Hepatocyte (in vitro differentiated cells): Measurements from ENCODE around the gene POU3F3. TPM values are rescaled to one million over a fixed set of nuclear protein-coding genes. Genes with fewer than 3 reads are reported as not detected.

Experiments used
- DNase-seq: peaks from one replicate; pipeline ENCODE4 v3.0.0-alpha.2; 2016; ENCODE audit warnings: low spot score
- H2AFZ ChIP-seq: fragments of 200-600 bp; sonication (generic); 2 replicates; pipeline ENCODE4 v1.6.0; 2016; ENCODE audit warnings: antibody characterized with exemption, mild to moderate bottlenecking
- H3K27ac ChIP-seq: fragments of 200-600 bp; sonication (generic); 2 replicates; pipeline ENCODE4 v1.5.1; 2016; ENCODE audit warnings: mild to moderate bottlenecking
- H3K27me3 ChIP-seq: fragments of 200-600 bp; sonication (generic); 2 replicates; pipeline ENCODE4 v1.6.1; 2016
- H3K36me3 ChIP-seq: fragments of 200-600 bp; sonication (generic); replicated peaks from 2 replicates; pipeline ENCODE4 v1.5.1; 2016; ENCODE audit warnings: low read depth; ENCODE audit not compliant: insufficient read depth
- H3K4me1 ChIP-seq: fragments of 200-600 bp; sonication (generic); 2 replicates; pipeline ENCODE4 v1.5.1; 2016; ENCODE audit warnings: mild to moderate bottlenecking, moderate library complexity; ENCODE audit not compliant: insufficient read depth
- H3K4me2 ChIP-seq: fragments of 200-600 bp; sonication (generic); 2 replicates; pipeline ENCODE4 v1.6.0; 2016
- H3K4me3 ChIP-seq: fragments of 200-600 bp; sonication (generic); 2 replicates; pipeline ENCODE4 v1.5.1; 2016; ENCODE audit warnings: mild to moderate bottlenecking
- H3K79me2 ChIP-seq: fragments of 200-600 bp; sonication (generic); 2 replicates; pipeline ENCODE4 v1.6.0; 2017; ENCODE audit warnings: mild to moderate bottlenecking
- H3K9me2 ChIP-seq: fragments of 200-600 bp; sonication (generic); replicated peaks from 2 replicates; pipeline ENCODE4 v1.6.0; 2017; ENCODE audit warnings: mild to moderate bottlenecking; ENCODE audit not compliant: insufficient read depth
- H3K9me3 ChIP-seq: fragments of 200-600 bp; sonication (generic); 2 replicates; pipeline ENCODE4 v1.5.1; 2016; ENCODE audit warnings: low read depth, mild to moderate bottlenecking
- H4K20me1 ChIP-seq: fragments of 200-600 bp; sonication (generic); 2 replicates; pipeline ENCODE4 v1.6.0; 2016; ENCODE audit warnings: mild to moderate bottlenecking; ENCODE audit not compliant: insufficient read depth, poor library complexity, severe bottlenecking
- CTCF ChIP-seq: fragments of 200-600 bp; sonication (generic); IDR thresholded peaks from 2 replicates; pipeline ENCODE4 v1.5.1; 2016; ENCODE audit warnings: antibody characterized with exemption, mild to moderate bottlenecking; ENCODE audit not compliant: poor library complexity
- EZH2 ChIP-seq: fragments of 200-600 bp; sonication (generic); IDR thresholded peaks from 2 replicates; pipeline ENCODE4 v1.6.1; 2016; ENCODE audit warnings: antibody characterized with exemption, mild to moderate bottlenecking, borderline replicate concordance
- EZH2phosphoT487 ChIP-seq: fragments of 200-600 bp; sonication (generic); IDR thresholded peaks from one replicate; pipeline ENCODE4 v1.6.1; 2018; ENCODE audit warnings: antibody characterized with exemption, mild to moderate bottlenecking, low read depth, moderate library complexity; ENCODE audit not compliant: unreplicated experiment, severe bottlenecking
- WGBS: methylation state at CpG from one replicate; pipeline ENCODE4 v1.1.6; 2016; ENCODE audit warnings: low lambda C conversion rate; ENCODE audit errors: missing lambda C conversion rate; 5-methylcytosine and 5-hydroxymethylcytosine counted together
- polyA plus RNA-seq: library from polyadenylated mRNA; unstranded; fragments of >200 nt; fragmentation: Nextera tagmentation; extraction: Ambion mirVana; gene quantifications from 2 replicates; pipeline ENCODE4 v1.2.1, GENCODE V29; 2016
- total RNA-seq: library from RNA; depleted of rRNA; stranded (reverse); fragments of >200 nt; gene quantifications from 2 replicates; pipeline ENCODE4 v1.2.3, GENCODE V29; 2014

The POU3F3 gene
- total and polyA plus RNA-seq, 2 experiments from 2014 or later = not detected

- Histone ChIP-seq H3K27me3 (peaks cover 56% of the 10 kb centered on the region), H2AFZ (no peak overlapping the region), H3K9me3 (no peaks in the 10 kb centered on the region)
These were observed 29.4 kb downstream of the POU3F3 start for GRCh38 chr2:104883357-104883756.

GRCh38 chr2:104885119-104885782, 31.3 kb downstream of the POU3F3 start:
- Histone ChIP-seq H3K4me2 (no peak overlapping the region), H3K4me3 (no peak overlapping the region), H4K20me1 (no peaks in the 10 kb centered on the region), H3K27me3 (peaks cover 37% of the 10 kb centered on the region), H3K36me3 (no peaks in the 10 kb centered on the region), H2AFZ (no peak overlapping the region), H3K9me3 (no peaks in the 10 kb centered on the region), H3K79me2 (no peaks in the 10 kb centered on the region), H3K9me2 (no peaks in the 10 kb centered on the region), H3K27ac (no peak overlapping the region), H3K4me1 (no peaks in the 10 kb centered on the region)
- DNase-seq = no peak
- no peak for TF ChIP-seq EZH2phosphoT487
- no peak for TF ChIP-seq EZH2
- no peak for TF ChIP-seq CTCF
- WGBS = 75% methylated on average over 5 of the region's 5 CpGs

More at GRCh38 chr2:104883357-104883756, 29.4 kb downstream of the POU3F3 start:
- 77% methylated on average over 3 of the region's 3 CpGs for WGBS
- no peaks in the 10 kb centered on the region for H3K79me2 ChIP-seq
- H3K4me1 ChIP-seq = no peaks in the 10 kb centered on the region
- H3K4me3 ChIP-seq = no peak overlapping the region
- H3K27ac ChIP-seq = no peak overlapping the region
- no peak for DNase-seq
- no peak overlapping the region for H3K4me2 ChIP-seq
- no peaks in the 10 kb centered on the region for H3K9me2 ChIP-seq
- H3K36me3 ChIP-seq = no peaks in the 10 kb centered on the region
- H4K20me1 ChIP-seq = no peaks in the 10 kb centered on the region
- TF ChIP-seq CTCF (no peak), EZH2phosphoT487 (no peak), EZH2 (no peak)

- H3K4me3 ChIP-seq = no peak overlapping the region
- no peaks in the 10 kb centered on the region for H3K9me3 ChIP-seq
- H3K9me2 ChIP-seq = no peaks in the 10 kb centered on the region
- WGBS = 87% methylated on average over 6 of the region's 6 CpGs
- no peak overlapping the region for H3K27ac ChIP-seq
- no peak for TF ChIP-seq EZH2
- TF ChIP-seq EZH2phosphoT487 = no peak
- no peak for TF ChIP-seq CTCF
- H4K20me1 ChIP-seq = no peaks in the 10 kb centered on the region
- H3K4me2 ChIP-seq = no peak overlapping the region
- no peaks in the 10 kb centered on the region for H3K79me2 ChIP-seq
- no peak for DNase-seq
- no peak overlapping the region for H2AFZ ChIP-seq
- H3K4me1 ChIP-seq = no peaks in the 10 kb centered on the region
- no peaks in the 10 kb centered on the region for H3K36me3 ChIP-seq
- H3K27me3 ChIP-seq = peaks cover 19% of the 10 kb centered on the region
These were observed 33.8 kb downstream of the POU3F3 start for GRCh38 chr2:104887676-104888075.
